Stimulated activated CD4-positive, alpha-beta T cell treated with anti-CD3 and anti-CD28 coated beads, Interleukin-4, amount 100 ng/mL, for 1 hour (primary cell): ENCODE results near the gene FBLN1.
"Not testable (repeated sequence)": the region's sequence is repeated elsewhere in the genome, so short reads cannot be mapped to it uniquely, and the experiment has no call there.

ENCODE experiments used
- DNase-seq: peaks from one replicate; pipeline ENCODE4 v3.0.0-alpha.2; 2020

The FBLN1 gene

DNA sequence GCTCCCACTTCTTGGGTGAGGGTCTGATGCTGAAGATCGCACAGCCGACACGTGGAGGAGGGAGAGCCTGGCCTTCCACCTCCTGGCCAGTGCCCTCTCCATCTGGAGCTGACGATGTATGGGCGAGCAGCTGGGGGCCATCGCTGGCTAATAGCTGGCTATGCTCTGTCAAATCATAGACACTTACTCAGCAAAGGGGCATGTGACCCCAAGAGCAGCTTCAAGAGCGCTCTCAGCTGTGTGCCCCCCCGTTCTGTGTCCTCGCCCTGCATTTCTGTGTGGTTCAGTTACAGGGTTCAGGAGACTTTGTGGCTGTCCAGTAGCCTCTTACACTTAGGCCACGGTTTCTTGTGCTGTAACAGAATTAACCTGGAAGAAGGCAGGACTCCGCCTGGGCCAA, 26.4 kb downstream of the FBLN1 start:
- no peak for DNase-seq

- no peak for DNase-seq
Observed at GRCh38 chr22:45529971-45530575, 27.4 kb downstream of the FBLN1 start.

- DNase-seq, result no peak
Observed at GRCh38 chr22:45531441-45532234, 29.0 kb downstream of the FBLN1 start.

- no peak for DNase-seq
Observed at GRCh38 chr22:45532235-45532631, 29.6 kb downstream of the FBLN1 start.

DNA sequence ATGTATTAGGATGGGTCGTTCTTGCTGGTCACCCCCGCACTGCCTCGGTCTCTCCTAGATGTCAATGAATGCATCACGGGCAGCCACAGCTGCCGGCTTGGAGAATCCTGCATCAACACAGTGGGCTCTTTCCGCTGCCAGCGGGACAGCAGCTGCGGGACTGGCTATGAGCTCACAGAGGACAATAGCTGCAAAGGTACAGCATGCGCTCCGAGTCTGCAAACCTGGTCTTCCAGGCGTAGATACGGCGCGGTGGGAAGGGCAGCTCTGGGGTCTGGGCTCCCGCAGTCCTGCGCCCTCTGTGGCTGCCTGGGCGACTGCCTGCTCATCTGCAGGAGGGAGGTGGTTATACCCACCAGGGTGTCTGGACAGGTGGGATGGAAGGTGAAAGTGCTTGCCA, 31.0 kb downstream of the FBLN1 start:
- no peak for DNase-seq

- DNase-seq, result no peak
Observed at GRCh38 chr22:45534339-45535192, 31.9 kb downstream of the FBLN1 start.

GRCh38 chr22:45535290-45535689, 32.6 kb downstream of the FBLN1 start:
- no peak for DNase-seq

DNA sequence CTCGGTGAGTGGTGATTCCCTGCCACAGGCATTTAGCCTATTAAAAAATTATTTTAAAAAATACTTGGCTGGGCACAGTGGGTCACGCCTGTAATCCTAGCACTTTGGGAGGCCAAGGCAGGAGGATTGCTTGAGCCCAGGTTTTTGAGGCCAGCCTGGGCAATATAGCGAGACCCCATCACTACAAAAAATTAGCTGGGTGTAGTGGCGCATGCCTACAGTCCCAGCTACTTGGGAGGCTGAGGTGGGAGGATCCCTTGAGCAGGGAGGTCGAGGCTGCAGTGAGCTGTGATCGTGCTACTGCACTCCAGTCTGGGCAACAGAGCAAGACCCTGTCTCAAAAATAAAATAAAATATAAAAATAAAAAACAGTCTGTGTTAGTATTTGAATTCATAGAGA, 33.2 kb downstream of the FBLN1 start:
- not testable (repeated sequence) for DNase-seq

DNA sequence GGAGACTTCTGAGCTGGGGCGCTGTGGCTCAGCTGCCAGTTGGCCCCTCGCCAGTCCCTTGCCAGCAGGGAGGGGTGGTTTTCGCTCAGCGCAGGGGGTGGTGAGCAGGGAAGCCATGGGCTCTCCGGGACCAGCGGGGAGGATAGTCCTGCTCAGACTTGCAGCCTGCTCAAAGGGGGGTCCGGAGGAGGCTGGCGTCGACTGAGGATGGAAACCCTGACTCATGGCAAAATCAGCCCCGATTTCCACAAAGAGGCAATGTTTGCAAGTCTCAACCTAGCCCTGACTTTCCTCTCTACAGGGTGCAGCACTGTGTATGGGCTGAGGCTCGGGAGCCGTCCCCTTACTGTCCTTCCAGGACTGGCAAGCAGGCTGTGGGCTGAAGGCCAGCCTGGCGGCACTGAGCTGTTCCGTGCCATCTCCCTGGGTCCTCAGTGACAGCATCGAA, 35.1 kb downstream of the FBLN1 start:
- DNase-seq, result no peak

GRCh38 chr22:45538281-45538680, 35.6 kb downstream of the FBLN1 start:
- DNase-seq, result no peak

DNA sequence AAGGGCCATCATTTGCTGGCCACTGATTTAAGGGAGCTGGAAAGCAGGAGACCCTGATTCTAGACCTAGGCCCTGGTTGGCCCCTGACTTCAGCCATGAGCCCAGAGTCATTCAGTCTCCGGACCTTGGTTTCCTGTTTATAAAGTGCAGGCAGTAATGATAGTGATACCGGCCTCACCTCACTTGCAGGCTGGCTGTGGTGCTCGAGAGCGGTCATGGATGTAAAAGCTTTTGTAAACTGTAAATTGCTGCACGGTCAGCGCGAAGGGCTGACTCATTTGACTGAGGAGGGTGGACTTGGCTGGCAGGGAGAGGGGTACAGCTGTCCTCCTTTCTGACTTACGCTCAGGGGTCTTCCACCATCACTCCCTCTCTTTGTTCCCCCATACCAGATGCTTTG, 37.4 kb downstream of the FBLN1 start:
- DNase-seq, result no peak

DNA sequence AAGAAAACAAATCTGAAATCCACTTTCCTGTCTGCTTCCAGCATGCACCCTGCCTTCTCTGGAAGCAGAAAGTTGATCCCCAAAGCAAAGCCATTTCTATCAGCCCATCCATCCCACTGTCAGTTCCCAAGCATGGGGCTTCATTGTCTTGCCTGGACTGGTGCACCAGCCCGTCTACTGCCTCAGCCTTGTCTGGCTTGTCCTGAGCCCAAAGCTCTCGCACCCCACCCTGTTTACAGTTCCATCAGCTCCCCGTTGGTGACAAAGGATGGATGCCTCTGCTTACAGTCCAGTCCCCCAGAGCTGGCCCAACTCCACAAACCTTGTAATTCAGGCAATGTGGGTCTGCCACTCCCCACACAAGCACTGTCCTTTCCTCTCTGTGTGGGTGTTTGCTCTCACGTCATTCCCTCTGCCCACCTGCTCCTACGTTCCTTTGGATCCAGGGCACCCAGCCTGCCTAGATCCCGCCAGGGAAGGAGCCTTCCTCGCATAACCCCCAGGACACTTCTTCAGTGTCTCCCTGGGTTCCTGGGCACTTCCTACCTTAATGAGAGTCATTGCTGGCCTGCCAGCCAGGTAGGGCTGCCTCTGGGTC, 38.8 kb downstream of the FBLN1 start:
- DNase-seq, result no peak

GRCh38 chr22:45542001-45542520, 39.4 kb downstream of the FBLN1 start:
- no peak for DNase-seq

GRCh38 chr22:45542736-45543135, 40.1 kb downstream of the FBLN1 start:
- not testable (repeated sequence) for DNase-seq

DNA sequence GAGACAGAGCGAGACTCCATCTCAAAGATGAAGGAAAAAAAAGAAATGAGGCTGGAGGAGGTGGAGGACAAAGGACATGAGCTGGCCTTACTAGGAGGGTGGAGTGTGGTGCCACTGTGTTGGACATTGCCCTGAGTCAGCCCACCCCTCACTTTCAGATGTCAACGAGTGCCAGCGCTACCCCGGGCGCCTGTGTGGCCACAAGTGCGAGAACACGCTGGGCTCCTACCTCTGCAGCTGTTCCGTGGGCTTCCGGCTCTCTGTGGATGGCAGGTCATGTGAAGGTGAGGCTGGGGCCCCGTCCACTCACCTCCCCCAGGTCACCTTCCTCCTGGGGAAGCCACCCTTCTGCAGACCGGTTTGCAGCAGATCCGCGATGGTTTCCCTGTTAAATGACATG, 40.6 kb downstream of the FBLN1 start:
- DNase-seq, result no peak

DNA sequence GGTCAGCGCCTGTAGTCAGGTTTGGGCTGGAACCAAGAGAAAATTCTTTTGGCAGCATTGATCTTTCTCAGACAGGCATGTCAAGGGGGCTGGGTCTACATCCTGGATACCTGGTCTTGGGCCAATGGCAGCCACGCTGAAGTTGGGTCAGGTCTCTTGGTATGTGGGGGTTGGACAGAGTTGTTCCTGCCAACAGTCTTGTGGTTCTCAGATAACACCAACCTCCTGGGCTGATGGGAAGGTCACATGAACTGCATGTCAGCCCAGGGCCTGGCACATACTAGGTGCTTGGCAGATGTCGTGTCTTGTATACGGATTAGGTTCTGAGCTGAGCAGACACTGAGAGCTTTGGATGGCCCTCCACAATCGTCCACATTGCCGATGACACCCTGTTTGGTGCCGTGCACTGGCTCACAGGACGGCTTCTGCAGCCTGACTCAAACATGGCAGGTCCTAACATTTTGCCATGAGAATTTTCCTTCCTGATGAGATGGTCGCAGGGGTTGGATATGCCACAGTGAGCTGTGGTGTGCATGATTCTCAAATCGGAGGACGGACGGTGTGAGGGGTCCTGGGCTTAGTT, 42.0 kb downstream of the FBLN1 start:
- DNase-seq, result no peak

GRCh38 chr22:45546333-45547015, 43.8 kb downstream of the FBLN1 start:
- no peak for DNase-seq

GRCh38 chr22:45547016-45547345, 44.3 kb downstream of the FBLN1 start:
- no peak for DNase-seq

DNA sequence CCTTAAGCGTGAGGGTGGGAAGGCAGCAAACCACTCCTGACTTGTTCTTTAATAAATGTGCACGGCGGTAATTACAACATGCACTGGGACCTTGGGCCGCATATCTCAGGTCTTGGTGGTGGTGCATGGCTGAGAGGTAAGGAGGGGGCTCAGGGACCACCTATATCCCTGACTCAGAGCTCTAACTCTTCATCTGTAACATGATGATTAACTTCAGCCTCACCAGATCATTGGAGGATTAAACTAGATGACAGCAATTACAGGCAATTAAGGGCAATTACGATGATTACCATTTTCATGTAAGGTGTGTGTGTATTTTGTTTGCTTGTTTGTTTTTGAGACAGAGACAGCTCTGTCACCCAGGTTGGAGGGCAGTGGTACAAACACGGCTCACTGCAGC, 45.0 kb downstream of the FBLN1 start:
- no peak for DNase-seq

DNA sequence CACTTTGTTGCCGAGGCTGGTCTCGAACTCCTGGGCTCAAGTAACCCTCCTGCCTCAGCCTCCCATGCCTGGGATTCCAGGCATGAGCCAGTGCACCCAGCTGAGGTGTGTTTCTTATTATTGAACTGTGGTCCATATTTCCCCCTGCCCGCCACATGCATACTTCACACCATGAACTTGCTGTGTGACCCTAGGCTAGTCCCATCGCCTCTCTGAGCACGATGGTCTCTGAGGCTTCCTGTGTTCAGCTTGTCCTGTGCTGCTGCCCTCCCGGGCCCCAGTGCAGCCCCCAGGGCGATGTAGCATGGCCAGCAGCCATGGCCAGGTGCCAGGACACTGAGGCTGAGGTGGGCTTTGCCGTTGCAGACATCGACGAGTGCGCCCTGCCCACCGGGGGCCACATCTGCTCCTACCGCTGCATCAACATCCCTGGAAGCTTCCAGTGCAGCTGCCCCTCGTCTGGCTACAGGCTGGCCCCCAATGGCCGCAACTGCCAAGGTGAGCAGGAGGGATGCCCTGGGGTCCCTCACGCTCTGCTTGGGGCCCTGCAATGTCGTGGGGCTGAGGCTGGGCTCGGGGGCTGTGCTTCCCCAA, 45.7 kb downstream of the FBLN1 start:
- DNase-seq, result no peak

GRCh38 chr22:45548991-45549761, 46.5 kb downstream of the FBLN1 start:
- no peak for DNase-seq
